ENCODE data around the gene LRRC8B. TPM values are rescaled to one million over a fixed set of nuclear protein-coding genes. Genes with fewer than 3 reads are reported as not detected.

The LRRC8B gene
- total RNA-seq, 1 donor from 2014 or later, result 12.5 TPM

- no peaks in the 10 kb centered on the region for H3K9me3 Mint-ChIP-seq
- H3K36me3 Mint-ChIP-seq, result no peaks in the 10 kb centered on the region
- DNase-seq (ENCODE audit: low spot score in 2 of 2, unreplicated experiment in 2 of 2), result no peak
- H3K4me1 Mint-ChIP-seq, result peaks cover 55% of the 10 kb centered on the region
- no peak for TF ChIP-seq CTCF (IDR thresholded peaks at IDR 0.05; ENCODE audit: unreplicated experiment)
- H3K27ac Mint-ChIP-seq, result no peak overlapping the region
- H3K4me3 Mint-ChIP-seq, result no peak overlapping the region
- H3K27me3 Mint-ChIP-seq (ENCODE audit: low read depth), result peaks cover 4% of the 10 kb centered on the region
These were observed 22.4 kb downstream of the LRRC8B start for GRCh38 chr1:89546934-89547562.

GRCh38 chr1:89547563-89548116 lies 23.0 kb downstream of the LRRC8B start:
- no peak overlapping the region for H3K4me3 Mint-ChIP-seq
- TF ChIP-seq CTCF (IDR thresholded peaks at IDR 0.05; ENCODE audit: unreplicated experiment), result no peak
- no peak for DNase-seq (ENCODE audit: low spot score in 2 of 2, unreplicated experiment in 2 of 2)
- no peaks in the 10 kb centered on the region for H3K9me3 Mint-ChIP-seq
- peaks cover 60% of the 10 kb centered on the region for H3K4me1 Mint-ChIP-seq
- H3K36me3 Mint-ChIP-seq, result no peaks in the 10 kb centered on the region
- no peak overlapping the region for H3K27ac Mint-ChIP-seq
- peaks cover 4% of the 10 kb centered on the region for H3K27me3 Mint-ChIP-seq (ENCODE audit: low read depth)

GRCh38 chr1:89548122-89548857 lies 23.7 kb downstream of the LRRC8B start:
- Mint-ChIP-seq H3K27me3 (ENCODE audit: low read depth) (peaks cover 4% of the 10 kb centered on the region), H3K36me3 (no peaks in the 10 kb centered on the region), H3K9me3 (no peaks in the 10 kb centered on the region), H3K4me3 (no peak overlapping the region), H3K27ac (no peak overlapping the region), H3K4me1 (peaks cover 61% of the 10 kb centered on the region)
- TF ChIP-seq CTCF (IDR thresholded peaks at IDR 0.05; ENCODE audit: unreplicated experiment), result no peak
- no peak for DNase-seq (ENCODE audit: low spot score in 2 of 2, unreplicated experiment in 2 of 2)

GRCh38 chr1:89550995-89551394 lies 26.4 kb downstream of the LRRC8B start:
- H3K27me3 Mint-ChIP-seq (ENCODE audit: low read depth), result peaks cover 2% of the 10 kb centered on the region
- no peak for DNase-seq (ENCODE audit: low spot score in 2 of 2, unreplicated experiment in 2 of 2)
- H3K36me3 Mint-ChIP-seq, result no peaks in the 10 kb centered on the region
- TF ChIP-seq CTCF (IDR thresholded peaks at IDR 0.05; ENCODE audit: unreplicated experiment), result no peak
- H3K27ac Mint-ChIP-seq, result no peak overlapping the region
- H3K4me1 Mint-ChIP-seq, result peaks cover 74% of the 10 kb centered on the region
- no peaks in the 10 kb centered on the region for H3K9me3 Mint-ChIP-seq
- H3K4me3 Mint-ChIP-seq, result no peak overlapping the region

GRCh38 chr1:89552471-89553081 lies 27.9 kb downstream of the LRRC8B start:
- no peaks in the 10 kb centered on the region for H3K36me3 Mint-ChIP-seq
- peak overlapping the region; percentile 94 for H3K27ac Mint-ChIP-seq
- TF ChIP-seq CTCF (IDR thresholded peaks at IDR 0.05; ENCODE audit: unreplicated experiment), result no peak
- peaks cover 2% of the 10 kb centered on the region for H3K27me3 Mint-ChIP-seq (ENCODE audit: low read depth)
- peak overlapping the region; percentile 15 for H3K4me3 Mint-ChIP-seq
- peaks cover 61% of the 10 kb centered on the region for H3K4me1 Mint-ChIP-seq
- DNase-seq (ENCODE audit: low spot score in 2 of 2, unreplicated experiment in 2 of 2), result no peak
- H3K9me3 Mint-ChIP-seq, result no peaks in the 10 kb centered on the region

Measured in mesothelial cell of epicardium (in vitro differentiated cells).